Fibroblast of lung (primary cell): Measurements from ENCODE around the gene ANKS3.

Source experiments
- CTCF ChIP-seq, 2 donors: IDR thresholded peaks in 1 of 2; conservative IDR thresholded peaks in 1 of 2; 1 replicate in 1 of 2; 2 replicates in 1 of 2; pipeline ENCODE4 v1.5.1; 2011 to 2012; ENCODE audit warnings: low read length in 2 of 2, control low read depth in 1 of 2, inconsistent platforms in 1 of 2, low read depth in 1 of 2, mild to moderate bottlenecking in 1 of 2
- EZH2 ChIP-seq: IDR thresholded peaks from 2 replicates; pipeline ENCODE4 v1.5.1; 2012; ENCODE audit warnings: low read length, control low read depth, mild to moderate bottlenecking; ENCODE audit errors: missing control alignments

- TF ChIP-seq CTCF (conservative IDR thresholded peaks at IDR 0.05 in 1 of 2, IDR thresholded peaks at IDR 0.05 in 1 of 2; ENCODE audit: low read depth in 1 of 2, low read length in 2 of 2) (no peak), EZH2 (no peak)
Measured at GRCh38 chr16:4652561-4652960, 81.5 kb downstream of the ANKS3 start.
